ENCODE results near the gene TCEAL4.

- TF ChIP-seq POLR2A (IDR thresholded peaks at IDR 0.05): no peak
- TF ChIP-seq CTCF (IDR thresholded peaks at IDR 0.05): no peak
Observed at GRCh38 chrX:103584596-103584995, 719 bp upstream of the TCEAL4 start.
